ENCODE measurements around the gene MZT2B. TPM values are rescaled to one million over a fixed set of nuclear protein-coding genes. Genes with fewer than 3 reads are reported as not detected.
"Not testable (repeated sequence)": the region's sequence is repeated elsewhere in the genome, so short reads cannot be mapped to it uniquely, and the experiment has no call there.

MZT2B gene
- total RNA-seq, result 128 TPM
- long read RNA-seq, transcript MZT2B-201 (3 exons, 933 nt), result major isoform, 38 of 52 reads
- long read RNA-seq, partial matches to known transcripts, result 0 of 52 reads
- long read RNA-seq, other reads (novel, unspliced or antisense), result 4 of 52 reads

GRCh38 chr2:130181880-130182682, at the start of gene MZT2B:
TSS of gene MZT2B (plus strand) at chr2:130182262. CDS start at chr2:130182283, 21 bp downstream.
- H3K27me3 ChIP-seq; H3K36me3 ChIP-seq; intact Hi-C loops (cut with DNase I); H3K9me3 ChIP-seq: not testable (repeated sequence)
- peak within 1 kb of the TSS; percentile 92 for H3K27ac ChIP-seq
- DNase-seq, result peak; percentile 95
- peak; percentile 61 for TF ChIP-seq CTCF (IDR thresholded peaks at IDR 0.05)
- peaks cover 13% of the 10 kb centered on the region for H3K4me1 ChIP-seq
- ATAC-seq, result peak; percentile 94
- peak within 1 kb of the TSS; percentile 99 for H3K4me3 ChIP-seq

- Histone ChIP-seq H3K4me1 (no peaks in the 10 kb centered on the region), H3K4me3 (no peak overlapping the region), H3K36me3 (no peaks in the 10 kb centered on the region), H3K27ac (no peak overlapping the region), H3K9me3 (no peaks in the 10 kb centered on the region), H3K27me3 (no peaks in the 10 kb centered on the region)
- intact Hi-C loops (cut with DNase I), result no loop called here
- ATAC-seq (no peak), DNase-seq (peak; percentile 49)
- no peak for TF ChIP-seq CTCF (IDR thresholded peaks at IDR 0.05)
These were observed 46.1 kb upstream of the MZT2B start for GRCh38 chr2:130135692-130136541.

GRCh38 chr2:130136546-130136945, 45.5 kb upstream of the MZT2B start:
- ATAC-seq; H3K9me3 ChIP-seq; H3K27ac ChIP-seq; intact Hi-C loops (cut with DNase I); H3K4me1 ChIP-seq; H3K36me3 ChIP-seq; H3K27me3 ChIP-seq; H3K4me3 ChIP-seq: not testable (repeated sequence)
- DNase-seq, result peak; percentile 35

- intact Hi-C loops (cut with DNase I); H3K36me3 ChIP-seq; H3K4me1 ChIP-seq; H3K4me3 ChIP-seq; H3K9me3 ChIP-seq; H3K27me3 ChIP-seq; H3K27ac ChIP-seq; ATAC-seq: not testable (repeated sequence)
- DNase-seq, result peak; percentile 23
These were observed 44.9 kb upstream of the MZT2B start for GRCh38 chr2:130137118-130137517.

GRCh38 chr2:130138326-130138725, 43.7 kb upstream of the MZT2B start:
- intact Hi-C loops (cut with DNase I); H3K9me3 ChIP-seq; H3K27ac ChIP-seq; H3K4me3 ChIP-seq; ATAC-seq; H3K4me1 ChIP-seq; H3K27me3 ChIP-seq; H3K36me3 ChIP-seq: not testable (repeated sequence)
- DNase-seq, result peak; percentile 26

- H3K36me3 ChIP-seq; H3K4me3 ChIP-seq; H3K27me3 ChIP-seq; ATAC-seq; intact Hi-C loops (cut with DNase I); H3K27ac ChIP-seq; H3K4me1 ChIP-seq; H3K9me3 ChIP-seq: not testable (repeated sequence)
- peak; percentile 58 for DNase-seq
These were observed 43.2 kb upstream of the MZT2B start for GRCh38 chr2:130138841-130139251.

- ATAC-seq, result not testable (repeated sequence)
- peak; percentile 56 for DNase-seq
These were observed 42.5 kb upstream of the MZT2B start for GRCh38 chr2:130139331-130140280.

GRCh38 chr2:130140516-130140915, 41.5 kb upstream of the MZT2B start:
- ATAC-seq; H3K9me3 ChIP-seq; intact Hi-C loops (cut with DNase I); H3K4me3 ChIP-seq; H3K36me3 ChIP-seq; H3K4me1 ChIP-seq; H3K27ac ChIP-seq; DNase-seq; H3K27me3 ChIP-seq: not testable (repeated sequence)

More at GRCh38 chr2:130139331-130140280, 42.5 kb upstream of the MZT2B start:
- H3K36me3 ChIP-seq; intact Hi-C loops (cut with DNase I); H3K27ac ChIP-seq; H3K4me1 ChIP-seq; H3K9me3 ChIP-seq; H3K4me3 ChIP-seq; H3K27me3 ChIP-seq: not testable (repeated sequence)

- ATAC-seq; intact Hi-C loops (cut with DNase I); H3K27ac ChIP-seq; DNase-seq; H3K9me3 ChIP-seq; H3K36me3 ChIP-seq; H3K27me3 ChIP-seq; H3K4me1 ChIP-seq; H3K4me3 ChIP-seq: not testable (repeated sequence)
These were observed 41.1 kb upstream of the MZT2B start for GRCh38 chr2:130141002-130141401.

GRCh38 chr2:130141645-130142370, 40.3 kb upstream of the MZT2B start:
- H3K4me3 ChIP-seq; H3K27ac ChIP-seq; H3K36me3 ChIP-seq; H3K4me1 ChIP-seq; H3K9me3 ChIP-seq; intact Hi-C loops (cut with DNase I); ATAC-seq: not testable (repeated sequence)
- DNase-seq, result peak; percentile 34
- peaks cover 10% of the 10 kb centered on the region for H3K27me3 ChIP-seq

Measured in upper lobe of right lung (tissue), 1 donor.